Measurements from ENCODE around the gene ANXA8. TPM values are rescaled to one million over a fixed set of nuclear protein-coding genes. Genes with fewer than 3 reads are reported as not detected.

Gene ANXA8
- total and polyA plus RNA-seq, 2 of the 13 experiments (the other 11 are each of a cell fraction or from before 2014, with no cell fraction given), result not detected

GRCh38 chr10:47453141-47454007 lies 30.5 kb downstream of the ANXA8 start:
- ChIA-PET POLR2A (no interaction called here), CTCF (ENCODE audit: low intra/inter-chr PET ratio, low total read pairs) (no interaction called here)
- H3K79me2 ChIP-seq (ENCODE audit: insufficient read depth, low read length), result no peaks in the 10 kb centered on the region
- no peak overlapping the region for H3K4me2 ChIP-seq (ENCODE audit: low read depth, low read length)
- H4K20me1 ChIP-seq (ENCODE audit: insufficient read depth, low read length), result no peaks in the 10 kb centered on the region
- no peak overlapping the region for H2AFZ ChIP-seq (ENCODE audit: low read length)
- no peak overlapping the region for H3K27ac ChIP-seq (ENCODE audit: extremely low read length, insufficient read depth, low read length)
- TF ChIP-seq KLF9 (CRISPR knock-in tag; IDR thresholded peaks at IDR 0.05; ENCODE audit: low read depth) (no peak), TRIM22 (IDR thresholded peaks at IDR 0.05) (0 out of 2 replicates have a peak, but pooled peaks have one; percentile 51), ZNF296 (CRISPR knock-in tag; conservative IDR thresholded peaks at IDR 0.05) (no peak), NONO (IDR thresholded peaks at IDR 0.05) (0 out of 2 replicates have a peak, but pooled peaks have one; percentile 49), NONO (CRISPR knock-in tag; conservative IDR thresholded peaks at IDR 0.05) (no peak)
- TF ChIP-seq, protein P1, sequence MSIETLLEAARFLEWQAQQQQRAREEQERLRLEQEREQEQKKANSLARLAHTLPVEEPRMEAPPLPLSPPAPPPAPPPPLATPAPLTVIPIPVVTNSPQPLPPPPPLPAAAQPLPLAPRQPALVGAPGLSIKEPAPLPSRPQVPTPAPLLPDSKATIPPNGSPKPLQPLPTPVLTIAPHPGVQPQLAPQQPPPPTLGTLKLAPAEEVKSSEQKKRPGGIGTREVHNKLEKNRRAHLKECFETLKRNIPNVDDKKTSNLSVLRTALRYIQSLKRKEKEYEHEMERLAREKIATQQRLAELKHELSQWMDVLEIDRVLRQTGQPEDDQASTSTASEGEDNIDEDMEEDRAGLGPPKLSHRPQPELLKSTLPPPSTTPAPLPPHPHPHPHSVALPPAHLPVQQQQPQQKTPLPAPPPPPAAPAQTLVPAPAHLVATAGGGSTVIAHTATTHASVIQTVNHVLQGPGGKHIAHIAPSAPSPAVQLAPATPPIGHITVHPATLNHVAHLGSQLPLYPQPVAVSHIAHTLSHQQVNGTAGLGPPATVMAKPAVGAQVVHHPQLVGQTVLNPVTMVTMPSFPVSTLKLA (IDR thresholded peaks at IDR 0.05), result peak; percentile 89
- FAIRE-seq, result no peak
- in situ Hi-C loops (cut with HindIII; ENCODE audit: extremely low pct_ligation_motif_present, low pct_unique_long_range_greater_than_20kb) (no loop called here), intact Hi-C loops (cut with micrococcal nuclease; ENCODE audit: unreplicated experiment) (no loop called here)
- DNase-seq (ENCODE audit: low spot score), result no peak
- H3K4me1 ChIP-seq (ENCODE audit: insufficient read depth, low read length), result peaks cover 28% of the 10 kb centered on the region
- H3K4me3 ChIP-seq (replicated peaks in 1 of 3; ENCODE audit: insufficient read depth in 1 of 3, low read depth in 2 of 3, low read length in 3 of 3), result no peak overlapping the region
- no peaks in the 10 kb centered on the region for H3K36me3 ChIP-seq (replicated peaks in 1 of 2; ENCODE audit: control insufficient read depth in 1 of 2, insufficient read depth in 2 of 2, low read length in 2 of 2)
- peaks cover 9 to 44% of the 10 kb centered on the region in 2 experiments; a peak in 4 of 5 replicates for H3K27me3 ChIP-seq (ENCODE audit: control insufficient read depth in 1 of 2, insufficient read depth in 2 of 2, low read length in 2 of 2)
- ATAC-seq, result no peak
- BruUV-seq (replicated peaks), result no TSS peak
- H3K9ac ChIP-seq (ENCODE audit: insufficient read depth, low read depth, low read length), result no peak overlapping the region
- H3K9me3 ChIP-seq (ENCODE audit: low read length), result no peaks in the 10 kb centered on the region
- WGBS (ENCODE audit: low lambda C conversion rate), result 32% methylated on average over 5 of the region's 7 CpGs
